Inferior parietal cortex (tissue), 1 donor: ENCODE data around the gene ZNF837.

Experiments
- DNase-seq: peaks from one replicate; pipeline ENCODE4 v3.0.0-alpha.2; 2016; ENCODE audit errors: extremely low spot score

The ZNF837 gene

GRCh38 chr19:58372311-58373133 is 8.3 kb downstream of the ZNF837 start:
- no peak for DNase-seq

DNA sequence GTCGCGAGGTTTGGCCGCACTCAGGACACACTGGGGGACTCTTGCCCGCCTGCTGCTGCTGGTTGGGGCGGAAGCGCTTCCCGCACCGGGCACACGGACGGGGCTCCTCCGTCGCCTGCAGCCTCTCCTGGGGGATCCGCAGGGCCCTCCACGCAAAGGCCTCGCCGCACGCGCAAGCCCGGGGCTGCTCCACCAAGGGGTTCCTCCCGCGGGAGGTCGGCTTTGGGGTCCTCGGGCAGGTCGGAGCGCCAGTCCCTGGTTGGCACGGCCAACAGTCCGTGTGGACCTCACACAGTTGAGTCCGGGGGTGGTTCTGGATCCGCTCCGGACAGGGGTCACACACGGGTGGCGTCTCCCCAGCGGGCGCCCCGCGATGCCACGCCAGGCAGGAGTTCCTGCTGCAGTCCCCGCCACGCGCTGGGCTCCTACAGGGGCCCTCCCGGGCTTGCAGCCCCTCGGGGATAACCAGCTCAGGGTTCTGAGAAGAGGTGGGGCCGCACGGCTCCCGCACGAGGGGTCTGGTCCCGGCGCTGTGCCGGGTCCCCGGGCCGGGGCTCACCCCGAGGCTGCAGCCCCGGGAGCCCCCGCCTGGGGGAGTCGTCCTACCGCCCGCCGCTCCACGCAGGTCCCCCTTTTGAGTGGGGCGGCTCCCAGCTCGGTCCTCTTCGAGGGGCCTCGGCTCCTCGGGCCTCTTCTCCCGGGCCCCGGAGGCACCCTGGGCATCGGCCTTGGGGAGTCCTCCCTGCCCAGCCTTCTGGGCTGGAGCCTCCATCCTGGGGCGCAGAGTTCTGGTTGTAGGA is 12.1 kb downstream of the ZNF837 start:
- DNase-seq = no peak

DNA sequence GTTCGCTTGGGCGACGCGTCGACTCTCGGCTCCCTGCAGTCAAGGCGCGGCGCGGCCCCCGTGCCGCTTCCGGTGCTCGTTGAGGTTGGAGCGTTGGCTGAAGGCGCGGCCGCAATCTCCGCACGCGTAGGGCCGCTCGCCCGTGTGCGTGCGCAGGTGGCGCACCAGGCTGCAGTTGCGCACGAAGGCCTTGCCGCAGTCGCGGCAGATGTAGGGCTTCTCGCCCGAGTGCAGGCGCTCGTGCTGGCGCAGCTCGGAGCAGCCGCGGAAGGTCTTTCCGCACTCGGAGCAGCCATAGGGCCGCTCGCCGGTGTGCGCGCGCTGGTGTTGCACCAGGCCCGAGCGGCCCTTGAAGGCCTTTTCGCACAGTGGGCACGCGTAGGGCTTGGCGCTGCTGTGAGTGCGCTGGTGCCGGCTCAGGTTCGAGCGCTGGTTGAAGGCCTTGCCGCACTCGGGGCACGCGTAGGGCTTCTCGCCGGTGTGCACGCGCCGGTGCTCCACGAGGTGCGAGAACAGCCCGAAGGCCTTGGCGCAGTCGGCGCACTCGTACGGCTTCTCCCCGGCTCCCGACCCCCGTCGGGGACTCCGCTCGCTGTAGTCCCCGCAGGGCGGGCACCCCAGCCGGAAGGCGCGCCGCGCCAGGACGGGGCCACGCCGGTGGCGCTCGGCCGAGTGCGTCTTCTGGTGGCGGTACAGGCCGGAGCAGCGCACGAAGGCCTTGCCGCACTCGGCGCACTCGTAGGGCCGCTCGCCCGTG is 13.0 kb downstream of the ZNF837 start:
- DNase-seq = no peak

- DNase-seq = no peak
These were observed 14.0 kb downstream of the ZNF837 start for GRCh38 chr19:58366585-58367430.

GRCh38 chr19:58364146-58364545 is 16.7 kb downstream of the ZNF837 start:
- no peak for DNase-seq

- DNase-seq = peak; percentile 97
These were observed 18.4 kb downstream of the ZNF837 start, which contains the start of gene ZNF497 for GRCh38 chr19:58362272-58362994. ZNF497 (minus strand) TSS chr19:58362751; CDS start chr19:58357635, 5,116 bp downstream.

DNA sequence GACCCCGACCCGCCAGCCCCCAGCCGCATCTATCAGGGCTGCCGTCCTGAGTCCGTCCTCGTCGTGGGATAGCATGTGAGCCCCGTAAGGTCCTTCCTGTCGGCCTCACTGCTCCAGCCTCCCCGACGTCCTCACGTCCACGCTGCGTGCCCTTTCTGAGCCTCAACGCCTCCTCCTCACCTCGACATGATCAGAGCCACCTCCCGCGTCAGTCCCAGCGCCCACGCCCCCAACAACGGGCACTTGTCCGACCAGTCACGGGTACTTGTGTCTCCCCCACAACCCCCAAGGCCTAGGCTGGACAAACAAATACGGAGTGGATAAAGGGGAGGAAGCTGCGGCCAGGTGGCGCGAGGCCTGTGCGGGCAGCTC is 18.9 kb downstream of the ZNF837 start:
- DNase-seq = no peak

DNA sequence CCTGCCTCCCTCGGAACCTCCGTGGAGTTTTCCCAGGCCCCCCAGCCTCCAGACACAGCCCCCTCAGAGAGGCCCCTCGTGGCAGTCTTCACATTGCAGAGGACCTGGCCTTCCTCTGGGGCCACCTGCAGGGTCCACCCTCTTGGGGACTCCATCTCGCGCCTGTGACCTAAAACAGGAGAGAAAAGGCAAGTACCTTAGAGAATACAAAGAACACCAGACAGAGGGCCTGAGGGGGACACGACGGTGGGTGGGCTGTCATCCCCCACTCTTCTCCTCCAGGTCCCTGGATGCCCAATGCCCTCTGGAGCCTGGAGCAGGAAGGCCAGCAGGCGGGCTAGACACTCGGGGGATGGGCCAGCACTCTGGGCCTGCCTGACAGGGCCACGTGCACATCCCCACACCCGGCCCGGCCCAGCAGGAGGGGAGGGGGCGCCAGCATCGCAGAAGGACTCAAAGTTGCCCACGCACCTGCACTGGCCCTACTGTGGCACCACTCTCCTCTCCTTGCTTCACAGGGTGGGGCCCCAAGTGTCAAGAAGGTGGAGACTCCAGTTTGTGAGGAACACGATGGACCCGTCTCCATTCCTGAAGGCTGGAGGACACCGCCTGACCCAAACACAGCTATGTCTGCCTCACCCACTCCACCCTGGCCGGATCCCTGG is 23.2 kb downstream of the ZNF837 start:
- no peak for DNase-seq

DNA sequence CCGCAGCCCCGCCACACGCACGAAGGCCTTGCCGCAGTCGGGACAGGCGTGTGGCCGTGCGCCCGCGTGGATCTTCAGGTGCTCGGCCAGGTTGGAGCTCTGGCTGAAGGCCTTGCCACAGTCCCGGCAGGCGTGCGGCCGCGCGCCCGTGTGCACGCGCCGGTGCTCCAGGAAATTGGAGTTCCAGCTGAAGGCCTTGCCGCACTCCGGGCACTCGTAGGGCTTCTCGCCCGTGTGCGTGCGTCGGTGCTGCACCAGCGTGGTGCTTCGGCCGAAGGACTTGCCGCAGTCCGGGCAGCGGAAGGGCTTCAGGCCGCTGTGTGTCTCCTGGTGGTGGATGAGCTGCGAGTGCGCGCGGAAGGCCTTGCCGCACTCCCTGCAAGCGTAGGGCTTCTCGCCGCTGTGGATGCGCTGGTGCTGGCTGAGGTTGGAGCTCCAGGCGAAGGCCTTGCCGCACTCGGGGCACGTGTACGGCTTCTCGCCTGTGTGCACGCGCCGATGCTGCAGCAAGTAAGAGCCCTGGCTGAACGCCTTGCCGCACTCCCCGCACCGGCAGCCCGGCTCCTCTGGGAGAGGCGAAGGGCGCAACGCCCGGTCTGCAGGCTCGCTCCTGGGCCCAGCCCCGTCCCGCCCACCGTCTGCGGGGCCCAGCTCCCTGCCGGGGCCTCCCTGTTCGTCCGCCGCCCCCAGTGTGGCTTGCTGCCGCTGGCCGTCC is 23.9 kb downstream of the ZNF837 start:
- DNase-seq = no peak

GRCh38 chr19:58355908-58356765 is 24.7 kb downstream of the ZNF837 start:
- no peak for DNase-seq

DNA sequence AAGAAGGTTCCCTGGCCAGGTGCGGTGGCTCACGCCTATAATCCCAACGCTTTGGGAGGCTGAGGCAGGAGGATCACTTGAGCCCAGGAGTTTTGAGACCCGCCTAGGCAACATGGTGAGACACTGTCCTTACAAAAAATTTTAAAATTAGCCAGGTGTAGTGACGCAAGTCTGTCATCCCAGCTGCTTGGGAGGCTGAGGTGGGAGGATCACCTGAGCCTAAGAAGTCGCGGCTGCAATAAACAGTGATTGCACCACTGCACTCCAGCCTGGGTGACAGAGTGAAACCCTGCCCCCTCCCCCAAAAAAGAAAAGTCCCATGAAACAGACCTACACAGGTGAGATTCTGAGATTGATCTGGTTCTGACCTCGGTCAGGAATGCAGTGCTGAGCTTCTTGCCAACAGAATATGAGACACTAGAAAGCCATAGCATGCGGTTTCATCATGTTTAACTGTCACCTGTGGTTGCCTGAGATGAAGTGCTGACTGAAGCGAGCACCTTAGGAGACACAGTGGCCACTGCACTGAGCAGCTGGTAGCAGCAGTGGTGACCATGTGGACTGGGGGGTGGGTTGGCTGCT is 25.5 kb downstream of the ZNF837 start:
- DNase-seq = no peak

DNA sequence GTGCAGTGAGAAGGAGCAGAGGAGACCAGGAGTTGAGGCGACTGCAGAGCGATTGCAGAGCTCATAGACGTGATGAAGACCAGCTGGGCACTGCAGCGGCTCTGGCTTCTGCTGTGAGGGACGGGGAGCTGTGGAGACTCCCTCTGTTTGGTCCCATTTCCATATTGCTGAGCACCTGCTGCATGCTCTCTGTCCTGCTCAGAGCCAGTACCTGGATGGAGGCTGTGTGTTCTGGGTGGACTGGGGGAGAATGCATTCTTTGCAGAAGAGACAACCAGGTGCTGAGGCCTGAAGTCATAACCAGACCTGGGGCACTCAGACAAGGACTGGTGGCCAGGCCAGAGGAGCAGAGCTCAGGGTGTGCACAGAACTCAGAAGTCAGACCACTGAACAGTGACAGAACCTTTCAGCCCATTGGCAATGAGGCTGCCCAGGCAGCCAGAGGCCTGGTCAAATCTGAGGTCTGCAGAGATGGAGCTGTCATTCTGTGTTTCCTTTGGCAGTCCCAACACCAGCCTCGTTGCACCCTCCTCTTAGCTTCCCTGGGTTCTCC is 26.3 kb downstream of the ZNF837 start:
- no peak for DNase-seq

GRCh38 chr19:58353717-58354477 is 26.9 kb downstream of the ZNF837 start:
- no peak for DNase-seq

- DNase-seq = no peak
These were observed 27.8 kb downstream of the ZNF837 start, which contains the start of gene A1BG for GRCh38 chr19:58352760-58353671. A1BG (minus strand) TSS chr19:58353492; CDS start chr19:58353437, 55 bp downstream.

DNA sequence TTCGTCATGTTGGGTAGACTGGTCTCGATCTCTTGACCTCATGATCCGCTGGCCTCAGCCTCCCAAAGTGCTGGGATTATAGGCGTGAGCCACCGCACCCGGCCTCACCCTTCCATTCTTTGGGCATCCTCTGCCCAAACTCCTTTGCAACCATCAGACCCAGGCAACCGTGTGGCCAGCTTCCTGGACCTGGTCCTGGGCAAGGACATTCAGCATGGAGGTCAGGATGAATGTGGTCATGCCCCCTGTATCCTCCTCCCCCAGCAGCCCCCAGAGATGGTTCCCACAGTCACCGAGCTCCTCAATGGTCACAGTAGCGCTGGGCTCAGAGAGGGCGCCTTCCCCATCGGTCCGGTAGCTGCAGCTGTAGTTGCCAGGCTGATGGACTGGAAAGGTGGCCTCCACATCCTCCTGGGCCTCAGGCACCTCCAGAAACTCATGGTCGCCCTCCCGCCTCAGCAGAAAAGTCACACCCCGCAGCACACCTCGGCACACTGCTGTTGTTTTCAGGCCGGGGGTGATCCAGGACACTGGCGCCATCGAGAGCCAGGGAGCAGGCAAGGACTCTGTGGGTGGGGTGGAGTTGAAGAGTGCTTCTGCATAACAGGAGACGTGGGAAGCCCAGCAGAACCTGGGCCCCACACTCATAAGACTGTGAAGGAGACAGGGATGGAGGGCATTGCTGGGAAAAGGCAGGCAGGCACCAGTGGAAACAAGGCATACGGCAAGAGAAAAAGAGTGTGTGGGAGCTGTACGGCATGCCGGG is 28.7 kb downstream of the ZNF837 start:
- DNase-seq = no peak
